ENCODE data around the gene ZNF469.

The ZNF469 gene

DNA sequence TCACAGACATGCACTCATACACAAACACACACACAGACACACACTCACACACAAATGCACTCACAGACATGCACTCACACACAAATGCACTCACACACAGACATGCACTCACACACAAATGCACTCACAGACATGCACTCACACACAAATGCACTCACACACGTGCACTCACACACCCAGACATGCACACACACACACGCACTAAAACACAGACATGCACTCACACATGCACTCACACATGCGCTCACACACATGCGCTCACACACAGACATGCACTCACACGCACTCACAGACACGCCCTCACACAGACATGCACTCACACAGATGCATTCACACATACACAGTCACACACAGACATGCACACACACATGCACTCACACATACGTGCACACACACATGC, 2.7 kb upstream of the ZNF469 start:
- no peak overlapping the region for H3K27ac Mint-ChIP-seq
- TF ChIP-seq, protein P1, sequence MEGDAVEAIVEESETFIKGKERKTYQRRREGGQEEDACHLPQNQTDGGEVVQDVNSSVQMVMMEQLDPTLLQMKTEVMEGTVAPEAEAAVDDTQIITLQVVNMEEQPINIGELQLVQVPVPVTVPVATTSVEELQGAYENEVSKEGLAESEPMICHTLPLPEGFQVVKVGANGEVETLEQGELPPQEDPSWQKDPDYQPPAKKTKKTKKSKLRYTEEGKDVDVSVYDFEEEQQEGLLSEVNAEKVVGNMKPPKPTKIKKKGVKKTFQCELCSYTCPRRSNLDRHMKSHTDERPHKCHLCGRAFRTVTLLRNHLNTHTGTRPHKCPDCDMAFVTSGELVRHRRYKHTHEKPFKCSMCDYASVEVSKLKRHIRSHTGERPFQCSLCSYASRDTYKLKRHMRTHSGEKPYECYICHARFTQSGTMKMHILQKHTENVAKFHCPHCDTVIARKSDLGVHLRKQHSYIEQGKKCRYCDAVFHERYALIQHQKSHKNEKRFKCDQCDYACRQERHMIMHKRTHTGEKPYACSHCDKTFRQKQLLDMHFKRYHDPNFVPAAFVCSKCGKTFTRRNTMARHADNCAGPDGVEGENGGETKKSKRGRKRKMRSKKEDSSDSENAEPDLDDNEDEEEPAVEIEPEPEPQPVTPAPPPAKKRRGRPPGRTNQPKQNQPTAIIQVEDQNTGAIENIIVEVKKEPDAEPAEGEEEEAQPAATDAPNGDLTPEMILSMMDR (IDR thresholded peaks at IDR 0.05; ENCODE audit: unreplicated experiment in 3 of 3): no peak
- no peak overlapping the region for H3K4me3 Mint-ChIP-seq
- H3K4me1 Mint-ChIP-seq: peaks cover 5% of the 10 kb centered on the region
- no peaks in the 10 kb centered on the region for H3K9me3 Mint-ChIP-seq
- H3K36me3 Mint-ChIP-seq (ENCODE audit: low read depth): no peaks in the 10 kb centered on the region
- peaks cover 29% of the 10 kb centered on the region for H3K27me3 Mint-ChIP-seq (ENCODE audit: low read depth)

DNA sequence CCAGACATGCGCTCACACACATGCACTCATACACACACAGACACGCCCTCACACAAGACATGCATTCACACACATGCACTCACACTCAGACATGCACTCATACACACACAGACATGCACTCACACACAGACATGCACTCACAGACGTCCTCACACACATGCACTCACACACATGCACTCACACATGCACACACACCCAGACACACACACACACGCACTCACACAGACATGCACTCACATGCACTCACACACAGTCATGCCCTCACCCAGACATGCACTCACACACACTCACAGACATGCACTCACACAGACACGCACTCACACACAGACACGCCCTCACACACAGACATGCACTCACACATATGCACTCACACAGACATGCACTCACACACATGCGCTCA, 2.1 kb upstream of the ZNF469 start:
- H3K27ac Mint-ChIP-seq: no peak overlapping the region
- H3K27me3 Mint-ChIP-seq (ENCODE audit: low read depth): peaks cover 25% of the 10 kb centered on the region
- TF ChIP-seq, protein P1 (IDR thresholded peaks at IDR 0.05; ENCODE audit: unreplicated experiment in 3 of 3): no peak
- no peaks in the 10 kb centered on the region for H3K36me3 Mint-ChIP-seq (ENCODE audit: low read depth)
- no peaks in the 10 kb centered on the region for H3K9me3 Mint-ChIP-seq
- H3K4me1 Mint-ChIP-seq: peaks cover 5% of the 10 kb centered on the region
- H3K4me3 Mint-ChIP-seq: no peak overlapping the region

DNA sequence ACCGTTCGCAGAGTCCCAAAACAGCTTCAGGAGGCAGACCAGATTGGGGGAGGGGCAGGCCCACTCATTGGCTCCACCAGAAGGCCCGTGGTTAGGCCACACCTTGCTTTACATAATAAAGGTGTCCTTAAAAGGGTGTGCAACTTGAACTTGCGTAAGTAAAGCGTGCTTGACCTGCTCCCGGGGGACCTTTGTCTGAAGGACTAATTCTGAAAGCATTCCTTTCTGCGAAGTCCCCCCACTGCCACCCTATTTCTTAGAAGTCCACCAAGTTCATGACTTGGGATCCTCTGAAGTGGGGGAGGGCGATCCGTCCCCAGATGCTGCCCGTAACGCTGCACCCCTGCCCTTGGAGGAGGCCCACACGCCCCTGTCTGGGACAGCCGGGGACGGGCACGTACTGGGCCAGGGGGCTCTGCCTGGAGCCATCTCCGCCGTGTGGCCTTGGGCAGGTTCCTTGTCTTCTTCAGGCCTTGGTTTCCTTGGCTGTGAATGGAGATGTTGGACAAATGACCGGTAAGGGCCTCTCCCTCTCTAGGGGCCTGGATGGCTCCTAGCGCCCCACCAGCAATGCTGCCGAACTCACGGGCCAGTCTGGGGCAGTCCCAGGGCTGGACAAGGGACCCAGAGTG, 823 bp upstream of the ZNF469 start:
- peak overlapping the region in 2 of 3 experiments; percentile 82 to 93 for H3K4me3 Mint-ChIP-seq
- H3K9me3 Mint-ChIP-seq: no peaks in the 10 kb centered on the region
- H3K4me1 Mint-ChIP-seq: peaks cover 5% of the 10 kb centered on the region
- peaks cover 30% of the 10 kb centered on the region for H3K27me3 Mint-ChIP-seq (ENCODE audit: low read depth)
- TF ChIP-seq, protein P1 (IDR thresholded peaks at IDR 0.05; ENCODE audit: unreplicated experiment in 3 of 3): no peak
- no peaks in the 10 kb centered on the region for H3K36me3 Mint-ChIP-seq (ENCODE audit: low read depth)
- no peak overlapping the region for H3K27ac Mint-ChIP-seq

DNA sequence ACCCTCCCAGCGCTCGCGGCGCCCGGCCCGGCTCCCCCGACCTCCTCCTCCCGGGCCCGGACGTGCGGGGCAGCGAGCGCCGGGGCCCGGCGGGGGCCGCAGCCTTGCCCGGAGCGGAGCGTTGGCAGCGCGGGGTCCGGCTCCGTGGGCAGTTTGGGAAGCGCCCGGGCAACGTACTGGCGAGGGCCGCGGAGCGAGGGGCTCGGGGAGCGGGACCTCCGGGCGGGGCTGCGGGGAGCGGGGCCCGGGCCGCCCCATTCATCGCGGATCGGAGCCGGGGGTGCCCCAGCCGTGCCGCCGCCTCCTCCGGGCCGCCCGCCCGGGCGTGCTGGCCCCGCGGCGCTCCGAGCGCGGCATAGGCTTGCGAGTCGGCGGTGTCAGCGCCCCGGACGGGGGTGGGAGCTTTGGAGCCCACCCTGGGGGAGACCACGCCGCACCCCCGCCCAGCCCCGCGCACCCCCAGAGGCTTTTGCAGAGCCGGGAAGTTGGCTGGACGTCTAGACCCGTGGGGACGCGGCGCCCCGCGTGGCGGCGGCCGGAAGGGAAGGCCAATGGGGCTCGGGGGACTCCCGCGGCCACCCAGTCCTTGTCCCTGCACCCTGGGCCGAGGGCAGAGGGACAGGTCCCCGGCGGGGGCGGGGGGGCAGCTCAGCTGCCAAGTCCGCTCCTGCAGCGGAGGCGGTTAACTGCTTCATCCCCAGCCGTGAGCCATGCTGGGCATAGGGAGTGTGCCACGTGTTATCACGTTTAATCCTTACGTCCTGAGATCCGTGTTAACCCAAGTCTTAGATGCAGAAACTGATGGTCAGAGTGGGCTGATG, 852 bp downstream of the ZNF469 start:
- Mint-ChIP-seq H3K4me3 (peak overlapping the region; percentile 54 to 71 (median 71)), H3K9me3 (no peaks in the 10 kb centered on the region), H3K36me3 (ENCODE audit: low read depth) (no peaks in the 10 kb centered on the region), H3K27me3 (ENCODE audit: low read depth) (peaks cover 30% of the 10 kb centered on the region), H3K4me1 (peaks cover 5% of the 10 kb centered on the region), H3K27ac (no peak overlapping the region)
- TF ChIP-seq, protein P1 (IDR thresholded peaks at IDR 0.05; ENCODE audit: unreplicated experiment in 3 of 3): peak; percentile 59 to 65 (median 60)

DNA sequence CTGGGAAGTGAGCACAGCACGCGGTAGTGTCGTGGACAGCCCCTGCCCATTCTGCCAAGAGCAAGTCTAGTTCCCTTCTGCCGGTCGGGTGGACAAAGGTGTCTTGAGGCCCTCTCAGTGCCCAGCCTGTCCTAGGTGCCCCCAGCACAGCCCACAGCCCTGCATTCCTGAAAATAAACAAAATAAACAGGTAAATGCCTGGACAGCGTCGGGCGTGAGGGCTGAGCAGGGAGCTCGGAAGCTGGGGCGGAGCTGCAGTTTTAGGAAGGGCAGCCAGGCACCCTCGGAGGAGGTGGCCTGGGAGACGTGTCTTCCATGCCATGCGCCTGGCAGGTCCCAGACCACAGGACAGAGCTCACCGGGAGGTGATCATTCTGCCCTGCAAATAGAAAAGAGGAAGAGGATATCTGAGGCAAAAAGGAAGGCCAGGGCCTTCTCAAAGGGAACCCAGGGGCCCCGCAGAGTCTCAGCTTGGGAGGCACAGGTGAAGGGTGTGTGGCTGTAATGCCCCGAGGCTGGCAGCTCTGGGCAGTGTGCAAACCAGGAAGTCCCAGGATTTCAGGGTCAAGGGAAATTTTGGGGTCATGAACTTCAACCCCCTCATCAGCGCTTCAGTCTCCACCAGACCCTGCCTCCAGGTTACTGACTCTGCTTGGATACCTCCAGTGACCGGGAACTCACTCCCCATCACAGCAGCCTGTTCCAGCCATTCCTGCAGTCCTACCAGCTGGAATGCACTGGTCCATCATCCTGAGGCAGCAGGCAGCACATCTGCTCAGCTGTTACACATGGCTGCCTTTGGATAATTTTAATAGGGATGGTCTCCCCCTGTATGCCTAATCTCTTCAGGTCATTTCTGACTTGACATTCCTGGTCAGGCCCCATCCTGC, 1.7 kb downstream of the ZNF469 start:
- peaks cover 5% of the 10 kb centered on the region for H3K4me1 Mint-ChIP-seq
- TF ChIP-seq, protein P1 (IDR thresholded peaks at IDR 0.05; ENCODE audit: unreplicated experiment in 3 of 3): no peak
- no peaks in the 10 kb centered on the region for H3K9me3 Mint-ChIP-seq
- peak overlapping the region; percentile 54 to 76 (median 75) for H3K4me3 Mint-ChIP-seq
- peaks cover 35% of the 10 kb centered on the region for H3K27me3 Mint-ChIP-seq (ENCODE audit: low read depth)
- no peak overlapping the region for H3K27ac Mint-ChIP-seq
- no peaks in the 10 kb centered on the region for H3K36me3 Mint-ChIP-seq (ENCODE audit: low read depth)
